ENCODE results near the gene PAPPA2.
"Not testable (repeated sequence)": the region's sequence is repeated elsewhere in the genome, so short reads cannot be mapped to it uniquely, and the experiment has no call there.

Gene PAPPA2

GRCh38 chr1:176699821-176700220, 236.8 kb downstream of the PAPPA2 start:
- DNase-seq = no peak

GRCh38 chr1:176701151-176701866, 238.3 kb downstream of the PAPPA2 start:
- no peak for DNase-seq

GRCh38 chr1:176702901-176703300, 239.9 kb downstream of the PAPPA2 start:
- no peak for DNase-seq

GRCh38 chr1:176705585-176705984, 242.6 kb downstream of the PAPPA2 start:
- DNase-seq = no peak

- DNase-seq = no peak
These were observed 254.2 kb downstream of the PAPPA2 start for GRCh38 chr1:176717066-176717750.

- no peak for DNase-seq
These were observed 256.5 kb downstream of the PAPPA2 start for GRCh38 chr1:176719447-176719846.

GRCh38 chr1:176720838-176721237, 257.9 kb downstream of the PAPPA2 start:
- DNase-seq = no peak

GRCh38 chr1:176733661-176734060, 270.7 kb downstream of the PAPPA2 start:
- no peak for DNase-seq

- no peak for DNase-seq
These were observed 272.2 kb downstream of the PAPPA2 start for GRCh38 chr1:176735201-176735600.

- no peak for DNase-seq
These were observed 273.0 kb downstream of the PAPPA2 start for GRCh38 chr1:176736015-176736414.

GRCh38 chr1:176741181-176741580, 278.2 kb downstream of the PAPPA2 start:
- DNase-seq = no peak

- no peak for DNase-seq
These were observed 279.3 kb downstream of the PAPPA2 start for GRCh38 chr1:176742322-176742721.

- no peak for DNase-seq
These were observed 281.2 kb downstream of the PAPPA2 start for GRCh38 chr1:176744142-176744541.

- DNase-seq = no peak
These were observed 283.0 kb downstream of the PAPPA2 start for GRCh38 chr1:176745945-176746344.

GRCh38 chr1:176752505-176752904, 289.5 kb downstream of the PAPPA2 start:
- no peak for DNase-seq

- no peak for DNase-seq
These were observed 291.7 kb downstream of the PAPPA2 start for GRCh38 chr1:176754676-176755075.

GRCh38 chr1:176756817-176757216, 293.8 kb downstream of the PAPPA2 start:
- DNase-seq = not testable (repeated sequence)

GRCh38 chr1:176765608-176766007, 302.6 kb downstream of the PAPPA2 start:
- no peak for DNase-seq

- no peak for DNase-seq
These were observed 303.8 kb downstream of the PAPPA2 start for GRCh38 chr1:176766779-176767178.

- DNase-seq = no peak
These were observed 304.8 kb downstream of the PAPPA2 start for GRCh38 chr1:176767714-176768136.

GRCh38 chr1:176768532-176768931, 305.6 kb downstream of the PAPPA2 start:
- no peak for DNase-seq

- DNase-seq = no peak
These were observed 307.1 kb downstream of the PAPPA2 start for GRCh38 chr1:176770066-176770465.

GRCh38 chr1:176773038-176773437, 310.1 kb downstream of the PAPPA2 start:
- no peak for DNase-seq

- DNase-seq = no peak
These were observed 311.2 kb downstream of the PAPPA2 start for GRCh38 chr1:176774224-176774623.

GRCh38 chr1:176775378-176775777, 312.4 kb downstream of the PAPPA2 start:
- DNase-seq = no peak
